NT2/D1 (cell line): Measurements from ENCODE around the gene CAPRIN2.

ENCODE experiments used
- SUZ12 ChIP-seq: IDR thresholded peaks from 2 replicates; pipeline ENCODE4 v1.6.1; 2011; ENCODE audit not compliant: insufficient read length, insufficient read depth; ENCODE audit errors: extremely low read depth
- ZNF274 ChIP-seq: IDR thresholded peaks from 2 replicates; pipeline ENCODE4 v1.6.1; 2011; ENCODE audit warnings: mild to moderate bottlenecking, low read depth, low read length

DNA sequence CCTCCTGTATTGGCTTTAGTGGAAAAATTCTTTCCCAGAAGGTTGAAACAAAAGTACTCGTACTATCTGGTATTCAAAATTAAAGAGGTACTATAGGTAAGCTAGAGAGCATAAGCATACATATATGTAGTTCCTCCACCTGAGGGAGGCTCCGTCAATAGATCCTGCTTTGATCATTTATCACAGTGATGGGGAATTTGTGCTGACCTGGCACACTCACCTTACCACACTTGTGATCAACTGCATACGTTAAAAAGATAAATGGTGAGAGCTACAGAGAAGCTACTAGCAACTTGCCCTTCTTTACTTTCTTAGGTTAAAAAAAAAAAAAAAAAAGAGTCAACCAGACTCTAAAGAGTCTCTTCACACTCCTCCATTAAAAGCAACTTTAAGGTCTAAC is 2.5 kb downstream of the CAPRIN2 start:
- TF ChIP-seq ZNF274: no peak
- TF ChIP-seq SUZ12: no peak
